Duodenal mucosa (tissue), 2 donors: ENCODE measurements around the gene FREY1.

Source experiments
- H3K27ac ChIP-seq: one replicate; pipeline ENCODE4 v1.7.0; 2013; ENCODE audit warnings: low read depth, low read length
- H3K27me3 ChIP-seq, 2 donors: one replicate each; pipeline ENCODE4 v1.7.0; 2013; ENCODE audit warnings: low read length in 2 of 2, control low read depth in 1 of 2; ENCODE audit not compliant: insufficient read depth in 2 of 2, control insufficient read depth in 1 of 2
- H3K36me3 ChIP-seq, 2 donors: one replicate each; pipeline ENCODE4 v1.7.0; 2013; ENCODE audit warnings: low read length in 2 of 2, control low read depth in 1 of 2; ENCODE audit not compliant: insufficient read depth in 2 of 2, control insufficient read depth in 1 of 2
- H3K4me1 ChIP-seq, 2 donors: one replicate each; pipeline ENCODE4 v1.7.0; 2013; ENCODE audit warnings: low read length in 2 of 2, control low read depth in 1 of 2; ENCODE audit not compliant: insufficient read depth in 2 of 2, control insufficient read depth in 1 of 2
- H3K4me3 ChIP-seq, 2 donors: one replicate each; pipeline ENCODE4 v1.7.0; 2013; ENCODE audit warnings: low read length in 2 of 2, low read depth in 1 of 2
- H3K9ac ChIP-seq, 2 donors: one replicate each; pipeline ENCODE4 v1.7.0; 2013; ENCODE audit warnings: low read length in 2 of 2, low read depth in 1 of 2
- H3K9me3 ChIP-seq, 2 donors: one replicate each; pipeline ENCODE4 v1.7.0; 2013; ENCODE audit warnings: low read length in 2 of 2, control low read depth in 1 of 2; ENCODE audit not compliant: control insufficient read depth in 1 of 2

The FREY1 gene, protein sequence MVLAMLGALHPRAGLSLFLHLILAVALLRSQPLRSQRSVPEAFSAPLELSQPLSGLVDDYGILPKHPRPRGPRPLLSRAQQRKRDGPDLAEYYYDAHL

GRCh38 chr11:45906965-45907611 lies at the start of gene FREY1:
TSS of gene FREY1 (minus strand) at chr11:45907271. CDS start at chr11:45907245, 26 bp downstream.
- Histone ChIP-seq H3K9me3 (no peaks in the 10 kb centered on the region), H3K27ac (no peak within 1 kb of the TSS), H3K4me3 (peak within 1 kb of the TSS in 1 of 2 donors; percentile 22), H3K36me3 (peaks cover 5 to 27% of the 10 kb centered on the region in 2 donors), H3K9ac (no peak within 1 kb of the TSS), H3K27me3 (no peaks in the 10 kb centered on the region), H3K4me1 (peaks cover 21 to 31% of the 10 kb centered on the region in 2 donors)

DNA sequence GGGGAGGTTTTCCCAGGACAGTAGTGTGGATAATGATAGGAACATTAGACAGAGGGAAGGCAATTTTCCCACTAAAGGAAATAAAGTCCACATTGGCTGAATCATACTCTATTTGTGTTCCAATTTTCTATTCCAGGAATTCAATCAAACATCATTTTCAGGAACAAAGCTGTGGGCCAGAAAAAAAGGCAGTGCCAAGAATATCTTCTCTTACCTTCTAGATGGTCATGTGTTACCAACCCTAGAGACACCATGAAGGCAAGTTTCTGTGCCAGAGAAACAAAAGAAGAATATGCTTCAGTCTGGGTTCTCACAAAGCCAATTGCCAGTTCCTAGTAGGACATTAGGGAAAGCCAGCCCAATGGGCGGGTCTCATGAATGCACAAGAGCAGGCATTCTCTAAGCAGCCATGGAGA lies 42.9 kb upstream of the FREY1 start:
- Histone ChIP-seq H3K4me1 (no peaks in the 10 kb centered on the region), H3K36me3 (peaks cover 30 to 47% of the 10 kb centered on the region in 2 donors), H3K9ac (no peak overlapping the region), H3K9me3 (no peaks in the 10 kb centered on the region), H3K4me3 (no peak overlapping the region), H3K27me3 (no peaks in the 10 kb centered on the region), H3K27ac (no peak overlapping the region)

DNA sequence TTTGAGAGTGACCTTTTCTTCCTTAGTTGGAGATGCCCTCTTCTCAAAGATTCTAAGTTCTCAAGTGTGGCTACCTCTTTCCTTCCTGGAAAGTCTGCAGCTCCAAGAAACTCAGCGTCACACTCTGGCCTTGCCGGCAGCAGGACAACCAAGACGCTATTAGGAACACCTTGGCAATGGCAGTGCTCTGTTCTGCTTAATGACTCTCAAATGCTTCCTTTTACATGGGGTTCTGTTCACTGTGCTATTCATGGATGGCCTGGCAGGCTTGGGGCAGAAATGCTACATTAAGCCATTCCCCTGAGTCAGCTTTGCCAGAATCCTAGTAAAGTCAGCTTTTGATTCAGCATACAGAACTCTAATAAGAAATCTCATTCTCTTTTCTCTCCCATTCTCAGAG lies 41.3 kb upstream of the FREY1 start:
- Histone ChIP-seq H3K9ac (no peak overlapping the region), H3K27me3 (no peaks in the 10 kb centered on the region), H3K9me3 (no peaks in the 10 kb centered on the region), H3K36me3 (peaks cover 28 to 52% of the 10 kb centered on the region in 2 donors), H3K27ac (no peak overlapping the region), H3K4me3 (no peak overlapping the region), H3K4me1 (no peaks in the 10 kb centered on the region)

GRCh38 chr11:45947885-45948284 lies 40.8 kb upstream of the FREY1 start:
- H3K4me3 ChIP-seq = no peak overlapping the region
- no peaks in the 10 kb centered on the region for H3K9me3 ChIP-seq
- peaks cover 25 to 52% of the 10 kb centered on the region in 2 donors for H3K36me3 ChIP-seq
- no peaks in the 10 kb centered on the region for H3K4me1 ChIP-seq
- no peak overlapping the region for H3K9ac ChIP-seq
- no peaks in the 10 kb centered on the region for H3K27me3 ChIP-seq
- no peak overlapping the region for H3K27ac ChIP-seq

- peaks cover 25 to 56% of the 10 kb centered on the region in 2 donors for H3K36me3 ChIP-seq
- H3K9me3 ChIP-seq = no peaks in the 10 kb centered on the region
- H3K27me3 ChIP-seq = no peaks in the 10 kb centered on the region
- H3K27ac ChIP-seq = no peak overlapping the region
- no peak overlapping the region for H3K4me3 ChIP-seq
- no peaks in the 10 kb centered on the region for H3K4me1 ChIP-seq
- H3K9ac ChIP-seq = no peak overlapping the region
Observed at GRCh38 chr11:45945397-45945999, 38.4 kb upstream of the FREY1 start.

GRCh38 chr11:45942381-45942780 lies 35.3 kb upstream of the FREY1 start:
- no peaks in the 10 kb centered on the region for H3K27me3 ChIP-seq
- H3K9ac ChIP-seq = no peak overlapping the region
- H3K36me3 ChIP-seq = peaks cover 7 to 28% of the 10 kb centered on the region in 2 donors

GRCh38 chr11:45941285-45941684 lies 34.2 kb upstream of the FREY1 start:
- Histone ChIP-seq H3K9ac (no peak overlapping the region), H3K27ac (no peak overlapping the region), H3K4me1 (no peaks in the 10 kb centered on the region), H3K9me3 (no peaks in the 10 kb centered on the region), H3K36me3 (peaks cover 3 to 23% of the 10 kb centered on the region in 2 donors), H3K27me3 (no peaks in the 10 kb centered on the region), H3K4me3 (no peak overlapping the region)

More at GRCh38 chr11:45942381-45942780, 35.3 kb upstream of the FREY1 start:
- Histone ChIP-seq H3K27ac (no peak overlapping the region), H3K4me1 (no peaks in the 10 kb centered on the region), H3K4me3 (no peak overlapping the region), H3K9me3 (no peaks in the 10 kb centered on the region)

DNA sequence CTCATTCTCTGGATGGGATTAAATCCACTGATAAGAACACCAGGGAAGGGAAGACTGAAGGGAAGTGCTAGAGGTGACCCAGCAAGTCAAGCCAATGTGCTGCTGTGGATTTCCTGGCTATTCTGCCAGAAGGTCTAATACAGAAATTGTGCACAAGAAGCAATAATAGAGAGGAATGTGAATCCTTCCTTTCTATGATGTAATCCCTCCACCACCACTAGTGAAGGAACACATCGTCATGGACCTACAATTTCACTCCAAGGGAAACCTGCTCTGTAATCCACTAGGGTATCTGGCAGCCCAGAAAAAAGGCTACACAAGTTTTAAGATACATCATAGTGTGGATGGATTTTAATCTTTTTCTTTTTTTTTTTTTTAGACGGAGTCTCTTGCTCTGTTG lies 32.8 kb upstream of the FREY1 start:
- Histone ChIP-seq H3K27me3 (no peaks in the 10 kb centered on the region), H3K9me3 (no peaks in the 10 kb centered on the region), H3K9ac (no peak overlapping the region), H3K4me3 (no peak overlapping the region), H3K27ac (no peak overlapping the region), H3K4me1 (no peaks in the 10 kb centered on the region), H3K36me3 (peaks cover 9 to 24% of the 10 kb centered on the region in 2 donors)

GRCh38 chr11:45937916-45938315 lies 30.8 kb upstream of the FREY1 start:
- no peaks in the 10 kb centered on the region for H3K9me3 ChIP-seq
- H3K36me3 ChIP-seq = peaks cover 21 to 38% of the 10 kb centered on the region in 2 donors
- H3K4me1 ChIP-seq = no peaks in the 10 kb centered on the region
- H3K9ac ChIP-seq = no peak overlapping the region
- no peak overlapping the region for H3K4me3 ChIP-seq
- H3K27me3 ChIP-seq = no peaks in the 10 kb centered on the region
- no peak overlapping the region for H3K27ac ChIP-seq

DNA sequence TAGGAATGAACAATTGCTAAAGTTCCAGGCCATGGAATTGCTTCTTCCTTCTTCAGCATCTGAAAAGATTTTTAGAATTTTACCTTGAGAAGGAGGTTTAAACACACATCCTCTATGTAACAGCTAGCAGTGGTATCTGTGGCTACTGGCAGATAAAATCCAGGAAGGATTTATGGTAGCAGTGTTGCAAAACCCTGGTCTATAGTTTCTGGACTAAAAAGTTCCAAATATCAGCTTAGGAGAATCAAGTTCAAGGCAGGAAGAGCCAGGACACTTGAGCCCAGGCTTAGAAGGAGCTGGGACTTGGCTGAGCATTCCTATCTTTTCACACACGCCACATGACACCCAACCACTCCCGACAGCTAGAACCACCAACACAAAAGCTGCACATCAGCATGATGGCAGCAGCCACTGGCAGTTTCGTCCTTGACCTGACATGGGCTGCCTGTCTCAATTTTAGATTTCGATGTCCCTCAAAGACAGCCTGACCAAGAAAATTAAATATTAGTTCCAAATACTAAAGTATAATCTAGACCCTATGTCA lies 29.5 kb upstream of the FREY1 start:
- peaks cover 21 to 47% of the 10 kb centered on the region in 2 donors for H3K36me3 ChIP-seq
- no peak overlapping the region for H3K4me3 ChIP-seq
- no peaks in the 10 kb centered on the region for H3K9me3 ChIP-seq
- no peak overlapping the region for H3K9ac ChIP-seq
- H3K27ac ChIP-seq = no peak overlapping the region
- no peaks in the 10 kb centered on the region for H3K27me3 ChIP-seq
- H3K4me1 ChIP-seq = no peaks in the 10 kb centered on the region
